H1 (cell line): Measurements from ENCODE around the gene CCDC107.

Experiments
- ATF2 ChIP-seq: IDR thresholded peaks from 2 replicates; pipeline ENCODE4 v1.6.1; 2012; ENCODE audit warnings: low read length, inconsistent platforms
- BACH1 ChIP-seq: IDR thresholded peaks from 2 replicates; pipeline ENCODE4 v1.6.1; 2012; ENCODE audit warnings: low read length, improper control_type of control experiment
- CREB1 ChIP-seq: IDR thresholded peaks from 2 replicates; pipeline ENCODE4 v1.6.1; 2012; ENCODE audit warnings: inconsistent platforms
- CTCF ChIP-seq, 3 experiments: IDR thresholded peaks; 1 replicate in 2 of 3; 2 replicates in 1 of 3; pipeline versions ENCODE4 v1.5.1 to v1.6.1; 2011; ENCODE audit warnings: low read length in 3 of 3, mild to moderate bottlenecking in 3 of 3, inconsistent platforms in 2 of 3, low read depth in 1 of 3, moderate library complexity in 1 of 3; ENCODE audit not compliant: insufficient read depth in 1 of 3; ENCODE audit errors: control extremely low read depth in 1 of 3
- POLR2AphosphoS5 ChIP-seq: IDR thresholded peaks from 2 replicates; pipeline ENCODE4 v1.6.1; 2011; ENCODE audit warnings: low read depth, low read length
- SUZ12 ChIP-seq: fragments of 200-600 bp; sonication (generic); IDR thresholded peaks from 2 replicates; pipeline ENCODE4 v1.6.1; 2012; ENCODE audit warnings: mild to moderate bottlenecking, inconsistent platforms, low read length, moderate library complexity, mixed read lengths
- TAF1 ChIP-seq: IDR thresholded peaks from 2 replicates; pipeline ENCODE4 v1.6.1; 2011; ENCODE audit warnings: mild to moderate bottlenecking, low read depth, low read length
- TBP ChIP-seq: IDR thresholded peaks from 2 replicates; pipeline ENCODE4 v1.6.1; 2011; ENCODE audit warnings: low read depth, low read length, improper control_type of control experiment

- TF ChIP-seq CTCF (IDR thresholded peaks at IDR 0.05; ENCODE audit: control extremely low read depth in 1 of 3, insufficient read depth in 1 of 3, low read depth in 1 of 3, low read length in 3 of 3) (no peak), POLR2AphosphoS5 (no peak), TAF1 (no peak), SUZ12 (no peak), CREB1 (no peak), TBP (no peak), BACH1 (no peak), ATF2 (no peak)
Measured at GRCh38 chr9:35686222-35687203, 28.4 kb downstream of the CCDC107 start.
